Measurements from ENCODE around the gene CDC14A.
"Not testable (repeated sequence)": the region's sequence is repeated elsewhere in the genome, so short reads cannot be mapped to it uniquely, and the experiment has no call there.

CDC14A gene

DNA sequence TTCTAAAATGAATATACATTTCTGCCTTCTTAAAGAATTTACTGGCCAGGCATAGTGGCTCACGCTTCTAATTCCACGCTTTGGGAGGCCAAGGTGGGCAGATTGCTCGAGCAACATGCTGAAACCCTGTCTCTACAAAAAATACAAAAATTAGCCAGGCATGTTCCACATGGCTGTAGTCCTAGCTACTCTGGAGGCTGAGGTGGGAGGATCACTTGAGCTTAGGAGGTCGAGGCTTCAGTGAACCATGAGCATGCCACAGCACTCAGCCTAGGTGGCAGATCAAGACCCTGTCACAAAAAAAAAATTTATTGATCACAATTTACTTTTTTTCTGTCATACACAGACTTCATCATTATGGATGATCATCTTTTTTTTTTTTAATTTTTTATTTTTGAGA, 11.5 kb downstream of the CDC14A start:
- H3K9me3 Mint-ChIP-seq: no peaks in the 10 kb centered on the region
- peaks cover 61% of the 10 kb centered on the region for H3K36me3 Mint-ChIP-seq (ENCODE audit: low read depth)
- peaks cover 46% of the 10 kb centered on the region for H3K4me1 Mint-ChIP-seq (ENCODE audit: low read depth)
- no peak overlapping the region for H3K4me3 Mint-ChIP-seq
- no peaks in the 10 kb centered on the region for H3K27me3 Mint-ChIP-seq (ENCODE audit: low read depth)
- no peak overlapping the region for H3K27ac Mint-ChIP-seq

DNA sequence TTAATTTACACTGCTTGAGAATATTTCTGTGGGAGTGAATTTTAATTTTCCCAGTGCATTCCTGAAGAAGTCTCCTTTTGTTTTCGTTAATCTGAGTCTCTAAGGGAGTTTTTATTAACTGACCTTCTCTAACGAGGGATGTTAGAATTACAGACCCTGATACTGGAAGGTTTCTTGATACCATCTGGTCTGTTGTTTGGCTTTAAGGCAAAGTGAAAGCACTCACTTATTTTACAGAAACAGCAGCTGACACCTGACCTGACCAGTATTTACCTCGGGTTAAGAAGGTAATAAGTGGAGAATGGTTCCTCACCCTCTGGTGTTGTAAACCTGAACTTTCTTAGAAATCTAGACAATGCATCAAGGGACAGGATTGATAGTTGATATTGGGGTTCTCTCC, 12.4 kb downstream of the CDC14A start:
- H3K4me3 Mint-ChIP-seq: no peak overlapping the region
- H3K4me1 Mint-ChIP-seq (ENCODE audit: low read depth): peaks cover 45% of the 10 kb centered on the region
- peaks cover 3% of the 10 kb centered on the region for H3K9me3 Mint-ChIP-seq
- no peak overlapping the region for H3K27ac Mint-ChIP-seq
- no peaks in the 10 kb centered on the region for H3K27me3 Mint-ChIP-seq (ENCODE audit: low read depth)
- peaks cover 59% of the 10 kb centered on the region for H3K36me3 Mint-ChIP-seq (ENCODE audit: low read depth)

DNA sequence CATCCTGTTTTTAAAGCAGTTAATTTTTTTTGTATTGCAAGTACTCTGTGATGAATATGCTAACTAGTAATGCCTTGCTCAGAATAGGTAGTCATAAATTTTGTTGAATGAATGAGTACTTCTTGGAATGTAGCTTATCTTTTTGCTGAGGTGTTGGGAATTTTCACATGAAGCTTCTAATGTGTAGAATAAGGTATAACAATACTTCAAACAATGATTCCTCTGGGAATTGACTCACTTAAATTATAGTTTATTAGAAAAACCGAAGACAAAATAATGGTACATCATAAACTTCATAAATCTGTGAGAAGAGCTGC, 13.9 kb downstream of the CDC14A start:
- Mint-ChIP-seq H3K36me3 (ENCODE audit: low read depth) (peaks cover 62% of the 10 kb centered on the region), H3K4me3 (no peak overlapping the region), H3K4me1 (ENCODE audit: low read depth) (peaks cover 42% of the 10 kb centered on the region), H3K27me3 (ENCODE audit: low read depth) (no peaks in the 10 kb centered on the region), H3K27ac (no peak overlapping the region), H3K9me3 (peaks cover 3% of the 10 kb centered on the region)

DNA sequence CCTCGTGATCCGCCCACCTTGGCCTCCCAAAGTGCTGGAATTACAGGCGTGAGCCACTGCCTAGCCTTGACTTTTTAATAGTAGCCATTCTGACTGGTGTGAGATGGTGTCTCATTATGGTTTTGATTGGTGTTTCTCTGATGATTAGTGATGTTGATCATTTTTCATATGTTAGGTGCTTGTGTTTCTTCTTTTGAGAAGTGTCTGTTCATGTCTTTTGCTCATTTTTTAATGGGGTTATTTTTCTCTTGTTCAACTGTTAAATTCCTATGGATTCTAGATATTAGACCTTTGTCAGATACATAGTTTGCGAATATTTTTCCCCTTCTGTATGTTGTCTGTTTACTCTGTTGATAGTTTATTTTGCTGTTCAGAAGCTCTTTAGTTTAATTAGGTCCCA, 17.0 kb downstream of the CDC14A start:
- Mint-ChIP-seq H3K4me1 (ENCODE audit: low read depth) (peaks cover 47% of the 10 kb centered on the region), H3K36me3 (ENCODE audit: low read depth) (peaks cover 60% of the 10 kb centered on the region), H3K9me3 (peaks cover 13% of the 10 kb centered on the region)
- H3K27ac Mint-ChIP-seq; H3K27me3 Mint-ChIP-seq (ENCODE audit: low read depth); H3K4me3 Mint-ChIP-seq: not testable (repeated sequence)

DNA sequence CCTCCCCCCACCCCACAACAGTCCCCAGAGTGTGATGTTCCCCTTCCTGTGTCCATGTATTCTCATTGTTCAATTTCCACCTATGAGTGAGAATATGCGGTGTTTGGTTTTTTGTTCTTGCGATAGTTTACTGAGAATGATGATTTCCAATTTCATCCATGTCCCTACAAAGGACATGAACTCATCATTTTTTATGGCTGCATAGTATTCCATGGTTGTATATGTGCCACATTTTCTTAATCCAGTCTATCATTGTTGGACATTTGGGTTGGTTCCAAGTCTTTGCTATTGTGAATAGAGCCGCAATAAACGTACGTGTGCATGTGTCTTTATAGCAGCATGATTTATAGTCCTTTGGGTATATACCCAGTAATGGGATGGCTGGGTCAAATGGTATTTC, 21.6 kb downstream of the CDC14A start:
- H3K9me3 Mint-ChIP-seq: peaks cover 24% of the 10 kb centered on the region
- not testable (repeated sequence) for H3K27me3 Mint-ChIP-seq (ENCODE audit: low read depth); H3K4me3 Mint-ChIP-seq; H3K27ac Mint-ChIP-seq
- peaks cover 55% of the 10 kb centered on the region for H3K36me3 Mint-ChIP-seq (ENCODE audit: low read depth)
- peaks cover 45% of the 10 kb centered on the region for H3K4me1 Mint-ChIP-seq (ENCODE audit: low read depth)

DNA sequence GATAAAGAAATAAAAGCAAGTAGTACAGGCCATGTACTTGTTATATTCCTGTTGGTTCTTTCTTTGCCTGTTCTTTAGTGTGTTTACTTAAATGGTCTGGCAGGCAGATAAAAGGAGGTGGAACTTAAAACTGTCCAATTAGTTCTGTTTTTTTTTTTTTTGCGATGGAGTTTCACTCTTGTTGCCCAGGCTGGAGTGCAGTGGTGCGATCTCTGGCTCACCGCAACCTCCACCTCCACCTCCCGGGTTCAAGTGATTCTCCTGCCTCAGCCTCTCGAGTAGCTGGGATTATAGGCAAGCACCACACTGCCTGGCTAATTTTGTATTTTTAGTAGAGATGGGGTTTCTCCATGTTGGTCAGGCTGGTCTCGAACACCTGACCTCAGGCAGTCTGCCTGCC, 24.6 kb downstream of the CDC14A start:
- not testable (repeated sequence) for H3K27ac Mint-ChIP-seq; H3K4me3 Mint-ChIP-seq; H3K27me3 Mint-ChIP-seq (ENCODE audit: low read depth)
- peaks cover 62% of the 10 kb centered on the region for H3K36me3 Mint-ChIP-seq (ENCODE audit: low read depth)
- H3K4me1 Mint-ChIP-seq (ENCODE audit: low read depth): peaks cover 45% of the 10 kb centered on the region
- H3K9me3 Mint-ChIP-seq: peaks cover 21% of the 10 kb centered on the region

DNA sequence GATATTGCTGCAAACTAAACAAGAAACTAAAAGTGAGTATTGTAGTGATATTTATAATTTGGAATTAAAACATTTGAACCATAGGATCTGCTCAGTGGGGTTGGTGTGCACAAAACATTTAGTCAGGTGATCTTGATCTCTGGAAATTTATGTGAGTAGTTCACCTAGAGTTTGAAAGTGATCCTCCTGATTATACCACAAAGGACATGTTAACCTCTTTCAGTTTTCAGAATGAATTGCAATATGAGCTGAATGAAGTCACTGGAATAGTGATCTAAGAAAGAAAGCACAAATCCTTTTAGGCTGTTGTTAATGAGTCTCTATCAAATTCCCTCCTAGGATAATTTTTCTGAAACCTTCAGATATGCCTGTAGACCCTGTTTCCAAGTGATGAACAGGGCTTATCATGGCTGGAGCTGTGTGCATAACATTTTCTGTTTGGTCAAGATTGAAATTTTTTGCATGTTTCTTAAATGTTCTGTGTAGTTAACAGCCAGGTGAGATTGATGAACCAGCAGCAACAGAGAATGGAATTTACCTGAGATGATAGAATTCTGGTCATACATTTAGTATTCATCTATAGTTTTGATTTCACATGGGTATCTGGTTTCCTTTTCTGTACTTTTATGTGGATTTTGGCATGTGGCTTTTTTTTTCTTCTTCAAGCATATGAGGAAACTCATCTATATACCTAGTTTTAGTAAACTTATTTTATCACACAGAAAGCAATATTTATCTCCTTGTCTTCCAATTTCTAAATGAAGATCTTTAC, 25.5 kb downstream of the CDC14A start:
- Mint-ChIP-seq H3K4me3 (peak overlapping the region; percentile 47), H3K9me3 (peaks cover 20% of the 10 kb centered on the region), H3K27ac (peak overlapping the region; percentile 77), H3K4me1 (ENCODE audit: low read depth) (peaks cover 37% of the 10 kb centered on the region), H3K36me3 (ENCODE audit: low read depth) (peaks cover 61% of the 10 kb centered on the region), H3K27me3 (ENCODE audit: low read depth) (peaks cover 7% of the 10 kb centered on the region)

DNA sequence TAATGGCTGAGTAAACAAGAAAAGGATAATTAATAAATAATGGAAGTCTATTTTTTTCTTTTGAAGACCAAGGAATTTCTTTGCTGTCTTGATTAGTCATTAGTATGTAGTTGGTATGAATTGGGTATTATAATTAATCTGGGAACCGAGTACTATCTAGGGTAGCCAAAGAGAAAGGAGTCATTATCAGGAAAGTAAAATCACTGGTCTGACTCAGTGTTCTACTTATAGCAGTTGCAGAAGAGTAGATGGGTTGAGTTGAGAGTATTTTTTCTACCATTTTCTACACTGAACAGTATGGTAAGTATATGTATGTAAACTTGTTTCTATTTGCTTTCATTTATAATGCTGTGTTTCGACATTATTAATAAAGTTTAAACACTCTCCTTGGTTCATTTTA, 26.6 kb downstream of the CDC14A start:
- Mint-ChIP-seq H3K4me3 (no peak overlapping the region), H3K27ac (no peak overlapping the region), H3K36me3 (ENCODE audit: low read depth) (peaks cover 61% of the 10 kb centered on the region), H3K27me3 (ENCODE audit: low read depth) (peaks cover 7% of the 10 kb centered on the region), H3K4me1 (ENCODE audit: low read depth) (peaks cover 33% of the 10 kb centered on the region), H3K9me3 (peaks cover 12% of the 10 kb centered on the region)

DNA sequence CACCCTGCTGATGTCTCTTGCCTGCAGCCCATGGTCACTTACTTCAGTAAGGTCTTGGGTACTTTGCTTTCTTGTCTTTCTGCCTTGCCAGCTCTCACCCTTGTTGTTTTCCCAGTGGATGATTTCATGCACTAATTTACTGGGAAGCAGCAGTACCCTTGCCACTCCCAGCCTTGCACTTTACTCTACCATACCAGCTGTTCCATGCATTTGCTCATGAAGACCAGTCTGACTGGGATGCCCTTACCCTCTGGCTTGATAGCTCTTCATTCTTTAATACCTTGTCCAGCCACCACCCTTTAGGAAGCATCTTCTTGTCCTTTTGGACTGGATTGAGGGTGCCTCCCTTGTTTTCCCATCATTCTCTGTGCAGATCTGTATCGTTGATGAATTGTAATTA, 28.3 kb downstream of the CDC14A start:
- Mint-ChIP-seq H3K27me3 (ENCODE audit: low read depth) (no peaks in the 10 kb centered on the region), H3K9me3 (no peaks in the 10 kb centered on the region), H3K36me3 (ENCODE audit: low read depth) (peaks cover 55% of the 10 kb centered on the region), H3K27ac (no peak overlapping the region), H3K4me1 (ENCODE audit: low read depth) (peaks cover 27% of the 10 kb centered on the region), H3K4me3 (no peak overlapping the region)

DNA sequence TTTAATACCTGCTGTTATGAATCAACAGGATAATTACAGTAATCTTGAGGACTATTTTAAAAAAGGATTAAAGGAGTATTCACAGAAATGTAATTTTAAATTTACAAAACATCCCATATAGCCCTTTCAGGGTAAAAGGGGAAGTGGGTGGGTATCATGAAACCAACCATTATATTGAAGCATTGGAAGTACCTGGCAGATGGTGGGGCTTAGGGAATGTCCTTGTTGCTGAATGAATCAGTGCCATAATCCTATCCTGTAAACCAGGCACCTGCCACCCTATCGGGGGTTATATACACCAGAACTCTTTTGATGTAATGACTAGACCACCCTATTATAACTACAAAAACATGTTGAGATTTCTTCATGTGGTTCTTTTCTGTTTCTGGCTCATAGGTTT, 30.4 kb downstream of the CDC14A start:
- no peaks in the 10 kb centered on the region for H3K27me3 Mint-ChIP-seq (ENCODE audit: low read depth)
- H3K4me3 Mint-ChIP-seq: no peak overlapping the region
- no peaks in the 10 kb centered on the region for H3K9me3 Mint-ChIP-seq
- peaks cover 51% of the 10 kb centered on the region for H3K36me3 Mint-ChIP-seq (ENCODE audit: low read depth)
- no peak overlapping the region for H3K27ac Mint-ChIP-seq
- peaks cover 30% of the 10 kb centered on the region for H3K4me1 Mint-ChIP-seq (ENCODE audit: low read depth)

DNA sequence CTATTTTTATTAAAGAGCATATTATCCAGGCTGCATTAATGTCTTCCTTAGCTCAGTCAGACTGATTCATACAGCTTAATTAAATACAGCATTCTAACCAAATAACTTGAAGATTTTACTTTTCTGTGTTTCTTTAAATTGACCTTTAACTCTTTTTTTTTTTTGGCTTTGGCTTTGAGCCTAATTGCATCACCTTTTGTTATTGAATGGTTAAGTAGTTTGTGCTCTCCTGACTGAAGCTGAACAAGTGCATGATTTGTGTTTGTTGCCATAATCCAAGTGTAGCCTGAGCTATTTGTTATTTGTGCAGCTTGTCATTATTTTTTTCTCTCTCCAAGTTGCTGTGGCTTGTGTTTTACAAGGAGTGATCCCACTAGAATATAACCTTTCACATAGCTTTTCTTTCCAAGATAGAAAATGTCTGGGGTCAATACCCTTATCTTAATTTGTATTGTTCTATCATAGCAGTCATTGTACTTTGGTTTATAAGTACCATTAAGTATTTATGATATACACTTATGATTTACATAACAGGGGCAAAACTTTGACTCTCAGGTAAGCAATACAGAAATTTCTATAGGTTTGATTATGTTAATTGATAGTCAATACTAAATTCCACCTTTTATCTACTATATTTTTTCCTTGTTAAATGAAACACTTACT, 31.6 kb downstream of the CDC14A start:
- Mint-ChIP-seq H3K27me3 (ENCODE audit: low read depth) (no peaks in the 10 kb centered on the region), H3K27ac (no peak overlapping the region), H3K36me3 (ENCODE audit: low read depth) (peaks cover 48% of the 10 kb centered on the region), H3K9me3 (no peaks in the 10 kb centered on the region), H3K4me1 (ENCODE audit: low read depth) (peaks cover 27% of the 10 kb centered on the region), H3K4me3 (no peak overlapping the region)

DNA sequence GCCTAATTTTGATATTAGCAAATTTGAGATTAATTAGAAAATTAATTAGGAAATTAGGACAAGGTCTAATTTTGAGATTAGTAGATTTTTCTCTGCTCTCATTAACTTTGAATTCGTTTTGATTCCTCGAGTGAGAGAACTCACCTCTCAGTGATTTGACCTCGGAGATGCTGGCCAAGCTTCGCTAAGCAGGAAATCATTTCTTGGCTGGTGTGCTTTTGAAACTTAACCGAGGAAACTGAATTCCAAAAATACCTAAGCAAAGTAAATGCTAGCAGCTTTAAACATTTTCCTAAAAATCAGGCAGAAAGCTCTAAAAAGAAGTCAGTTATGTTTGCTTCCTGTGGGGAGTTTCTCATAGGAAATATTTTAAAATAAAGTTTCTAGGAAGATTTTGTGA, 34.9 kb downstream of the CDC14A start:
- peaks cover 32% of the 10 kb centered on the region for H3K4me1 Mint-ChIP-seq (ENCODE audit: low read depth)
- H3K27me3 Mint-ChIP-seq (ENCODE audit: low read depth): no peaks in the 10 kb centered on the region
- peak overlapping the region; percentile 41 for H3K27ac Mint-ChIP-seq
- H3K9me3 Mint-ChIP-seq: no peaks in the 10 kb centered on the region
- H3K4me3 Mint-ChIP-seq: peak overlapping the region; percentile 14
- H3K36me3 Mint-ChIP-seq (ENCODE audit: low read depth): peaks cover 36% of the 10 kb centered on the region

DNA sequence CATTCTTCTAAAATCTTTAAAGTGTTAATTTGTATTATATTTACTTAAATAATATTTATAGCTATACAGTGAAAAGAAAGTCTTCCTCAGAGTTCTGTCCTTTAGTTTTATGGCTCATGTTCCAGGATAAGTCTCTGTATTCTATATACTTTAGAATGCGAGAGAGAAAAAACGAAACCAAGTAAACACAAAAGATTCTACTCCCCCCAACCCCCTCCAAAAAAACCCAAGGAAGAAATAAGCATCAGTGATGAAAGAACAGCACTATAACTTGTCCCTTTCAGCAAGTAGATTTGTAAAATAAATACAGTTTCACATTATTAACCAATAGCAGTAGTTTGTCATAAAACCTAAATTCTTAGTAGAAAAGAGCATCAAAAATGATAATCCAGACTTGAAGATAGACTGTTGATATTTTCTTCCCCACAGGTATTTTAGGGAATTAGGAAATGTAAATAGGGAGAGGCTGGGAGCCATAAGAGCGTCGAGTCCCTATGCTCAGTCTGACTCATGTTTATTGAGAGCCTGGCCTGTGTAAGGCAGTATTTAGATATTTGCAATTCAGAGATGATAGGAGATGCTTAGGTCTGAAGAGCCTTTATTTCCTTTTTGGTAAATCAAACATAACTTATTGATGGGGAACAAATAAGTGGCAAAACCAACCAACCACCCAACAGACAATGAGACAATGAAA, 35.5 kb downstream of the CDC14A start:
- H3K4me3 Mint-ChIP-seq: peak overlapping the region; percentile 62
- H3K4me1 Mint-ChIP-seq (ENCODE audit: low read depth): peaks cover 35% of the 10 kb centered on the region
- no peaks in the 10 kb centered on the region for H3K27me3 Mint-ChIP-seq (ENCODE audit: low read depth)
- H3K9me3 Mint-ChIP-seq: no peaks in the 10 kb centered on the region
- H3K27ac Mint-ChIP-seq: peak overlapping the region; percentile 54
- peaks cover 38% of the 10 kb centered on the region for H3K36me3 Mint-ChIP-seq (ENCODE audit: low read depth)

DNA sequence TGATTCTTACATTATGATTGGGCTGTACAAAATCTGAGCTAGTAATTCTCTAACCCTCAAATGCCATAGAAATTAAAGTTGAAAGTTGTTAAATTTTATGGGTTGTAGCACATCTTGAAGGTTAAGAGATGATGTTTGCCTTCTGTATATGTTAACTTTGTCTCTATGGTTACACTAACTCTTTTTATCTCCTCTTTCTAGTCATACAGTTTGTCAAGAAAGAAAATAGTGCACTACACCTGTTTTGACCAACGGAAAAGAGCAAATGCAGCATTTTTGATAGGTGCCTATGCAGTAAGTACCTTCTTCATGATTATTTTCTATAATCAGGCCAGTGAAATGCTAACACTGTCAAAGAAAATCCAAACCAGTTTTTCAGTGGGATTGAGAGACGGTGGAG, 38.2 kb downstream of the CDC14A start:
- H3K4me1 Mint-ChIP-seq (ENCODE audit: low read depth): peaks cover 52% of the 10 kb centered on the region
- no peak overlapping the region for H3K27ac Mint-ChIP-seq
- H3K36me3 Mint-ChIP-seq (ENCODE audit: low read depth): peaks cover 45% of the 10 kb centered on the region
- no peaks in the 10 kb centered on the region for H3K27me3 Mint-ChIP-seq (ENCODE audit: low read depth)
- no peak overlapping the region for H3K4me3 Mint-ChIP-seq
- H3K9me3 Mint-ChIP-seq: no peaks in the 10 kb centered on the region

DNA sequence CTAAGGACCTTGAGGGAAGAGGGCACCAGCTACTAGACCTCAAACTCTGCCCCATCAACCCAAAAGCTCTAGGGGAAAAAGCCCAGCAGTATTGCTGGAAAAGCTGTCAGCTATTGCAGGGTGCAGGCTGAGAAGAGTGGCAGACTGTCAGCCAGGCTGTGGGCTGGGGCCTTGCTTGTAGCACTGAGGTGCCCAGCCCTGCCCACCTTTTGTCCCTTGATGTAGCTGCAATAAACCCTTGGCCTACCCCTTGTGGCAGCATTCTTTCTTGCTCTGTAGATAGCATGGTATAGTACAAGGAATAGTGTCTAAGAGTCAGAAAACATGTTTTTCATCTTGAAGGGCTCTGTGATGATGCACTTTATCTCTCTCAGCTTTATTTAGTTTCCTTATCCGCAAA, 39.4 kb downstream of the CDC14A start:
- Mint-ChIP-seq H3K27me3 (ENCODE audit: low read depth) (no peaks in the 10 kb centered on the region), H3K36me3 (ENCODE audit: low read depth) (peaks cover 53% of the 10 kb centered on the region), H3K27ac (no peak overlapping the region), H3K9me3 (peaks cover 5% of the 10 kb centered on the region), H3K4me1 (ENCODE audit: low read depth) (peaks cover 58% of the 10 kb centered on the region), H3K4me3 (no peak overlapping the region)
